ENCODE results near the gene CPN2. TPM values are rescaled to one million over a fixed set of nuclear protein-coding genes. Genes with fewer than 3 reads are reported as not detected.
A peak's percentile ranks its signal among the peaks of the same experiment; 100 is the strongest.

CPN2 gene
- total and polyA plus RNA-seq, 2 donors (not counting 1 experiment from before 2014, with no cell fraction given), result not detected

DNA sequence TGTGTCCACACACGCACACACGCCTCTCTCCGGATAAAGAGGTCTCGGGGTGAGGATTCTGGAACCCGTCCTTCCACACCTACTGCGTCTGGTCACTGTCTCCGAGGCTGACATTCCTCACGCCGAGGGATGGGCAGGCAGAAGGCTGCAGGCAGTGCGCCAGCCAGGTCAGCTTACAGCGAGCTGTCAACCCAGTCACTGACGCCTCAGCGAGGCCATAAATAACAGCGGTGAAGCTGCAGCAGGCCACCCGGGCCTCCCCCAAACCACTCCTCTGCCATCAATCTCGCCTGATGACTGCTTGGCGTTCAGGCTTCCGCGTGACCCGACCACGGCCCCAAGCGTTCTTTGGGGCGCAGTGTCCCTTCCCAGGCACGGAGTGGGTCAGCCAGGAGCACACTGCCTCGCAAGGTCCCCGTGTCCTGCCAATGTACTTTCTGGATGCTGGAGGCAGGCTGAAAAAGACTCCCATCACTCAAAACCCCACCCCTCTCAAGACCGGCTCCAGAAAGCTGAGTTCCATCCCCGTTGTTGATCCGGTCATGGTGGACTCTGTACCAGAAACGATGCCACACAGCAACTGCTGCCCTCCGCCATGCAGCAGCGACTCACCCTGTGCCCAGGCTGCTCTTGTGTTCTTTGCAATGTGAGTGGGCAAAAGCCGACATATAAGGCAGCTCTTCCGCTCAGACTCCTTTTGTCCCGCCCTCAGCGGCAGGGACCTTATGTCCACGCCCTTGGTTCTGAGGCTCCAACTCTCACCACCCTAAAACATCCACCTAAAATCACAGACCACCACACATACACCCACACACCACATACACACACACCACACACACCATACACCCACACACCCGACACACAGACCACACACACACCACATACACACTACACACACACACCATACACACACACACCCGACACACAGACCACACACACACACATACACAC, 27.1 kb downstream of the CPN2 start:
- H2AFZ ChIP-seq (ENCODE audit: insufficient read depth, low read depth, low read length, poor library complexity, severe bottlenecking), result peak overlapping the region; percentile 61

More for the DNA sequence above, 27.1 kb downstream of the CPN2 start:
- no peaks in the 10 kb centered on the region for H3K36me3 ChIP-seq (replicated peaks in 1 of 2; ENCODE audit: control extremely low read depth in 1 of 2, control insufficient read depth in 1 of 2, extremely low read depth in 1 of 2, insufficient read depth in 2 of 2, low read length in 1 of 2)
- TF ChIP-seq CTCF (IDR thresholded peaks at IDR 0.05), result no peak
- TF ChIP-seq EZH2 (IDR thresholded peaks at IDR 0.05; ENCODE audit: borderline replicate concordance, insufficient read depth, low read depth, low read length, poor library complexity, severe bottlenecking), result no peak
- no peak overlapping the region for H3K27ac ChIP-seq (ENCODE audit: low read length in 2 of 2)
- peaks cover 0 to 31% (median 5%) of the 10 kb centered on the region in 3 donors for H3K9me3 ChIP-seq (ENCODE audit: control extremely low read depth in 1 of 3, control insufficient read depth in 2 of 3, insufficient read depth in 1 of 3, low read length in 2 of 3)
- Mint-ChIP-seq H3K4me1 (peaks cover 3% of the 10 kb centered on the region), H3K9me3 (ENCODE audit: insufficient read depth) (no peaks in the 10 kb centered on the region), H3K27me3 (peaks cover 24% of the 10 kb centered on the region), H3K4me3 (no peak overlapping the region), H3K27ac (no peak overlapping the region)
- ATAC-seq (ENCODE audit: low read depth) (peak; percentile 79), DNase-seq (peak; percentile 66)
- peak overlapping the region in 4 of 5 experiments; percentile 12 to 42 (median 16) for H3K4me3 ChIP-seq (ENCODE audit: control extremely low read depth in 1 of 5, extremely low read depth in 1 of 5, insufficient read depth in 1 of 5, low read depth in 2 of 5, low read length in 4 of 5)
- H3K4me2 ChIP-seq (replicated peaks; ENCODE audit: low read depth, low read length, poor library complexity, severe bottlenecking), result peak overlapping the region; percentile 76
- CTCF ChIA-PET, result interaction anchor here (1.4 to 2.1 kb wide), 2 partner anchors 8 to 10 kb away, joined by 4 to 8 read pairs; no protein-coding TSS in a partner anchor
- peaks cover 0 to 19% (median 0%) of the 10 kb centered on the region in 4 experiments for H3K27me3 ChIP-seq (replicated peaks in 1 of 4; ENCODE audit: control extremely low read depth in 1 of 4, control insufficient read depth in 3 of 4, insufficient read depth in 4 of 4, low read length in 3 of 4)
- POLR2A ChIA-PET, result no interaction called here
- no peaks in the 10 kb centered on the region for H3K79me2 ChIP-seq (ENCODE audit: control insufficient read depth, insufficient read depth, low read length)
- intact Hi-C loops (cut with micrococcal nuclease), result no loop called here
- H3K4me1 ChIP-seq (ENCODE audit: control insufficient read depth in 2 of 2, insufficient read depth in 2 of 2, low read length in 2 of 2), result peaks cover 10 to 11% of the 10 kb centered on the region in 2 donors
- H3K9ac ChIP-seq (ENCODE audit: low read length), result peak overlapping the region; percentile 46
- WGBS (ENCODE audit: insufficient coverage), result 18% methylated on average over 39 of the region's 39 CpGs
- no peaks in the 10 kb centered on the region for H4K20me1 ChIP-seq (ENCODE audit: control insufficient read depth, insufficient read depth, low read length, poor library complexity, severe bottlenecking)
